Mesothelial cell of epicardium (in vitro differentiated cells): ENCODE data around the gene KLK3. TPM values are rescaled to one million over a fixed set of nuclear protein-coding genes. Genes with fewer than 3 reads are reported as not detected.

Experiments used
- DNase-seq, 2 experiments: peaks; one replicate each; pipeline ENCODE4 v3.0.0; 2021; ENCODE audit warnings: low spot score in 2 of 2; ENCODE audit not compliant: unreplicated experiment in 2 of 2
- H3K27ac Mint-ChIP-seq: 2 replicates; pipeline ENCODE4 v1.8.0; 2021; ENCODE audit warnings: mixed read lengths
- H3K27me3 Mint-ChIP-seq: 2 replicates; pipeline ENCODE4 v1.8.0; 2021; ENCODE audit warnings: low read depth, mixed read lengths
- H3K36me3 Mint-ChIP-seq: 2 replicates; pipeline ENCODE4 v1.8.0; 2021; ENCODE audit warnings: mixed read lengths
- H3K4me1 Mint-ChIP-seq: 2 replicates; pipeline ENCODE4 v1.8.0; 2021; ENCODE audit warnings: mixed read lengths
- H3K4me3 Mint-ChIP-seq: 2 replicates; pipeline ENCODE4 v1.8.0; 2021; ENCODE audit warnings: mild to moderate bottlenecking, moderate library complexity, mixed read lengths
- H3K9me3 Mint-ChIP-seq: 2 replicates; pipeline ENCODE4 v1.8.0; 2021; ENCODE audit warnings: mixed read lengths
- CTCF ChIP-seq: fragments of 200-600 bp; sonication (generic); IDR thresholded peaks from one replicate; pipeline ENCODE4 v1.5.0; 2021; ENCODE audit warnings: antibody characterized with exemption; ENCODE audit not compliant: unreplicated experiment
- total RNA-seq: library from RNA; stranded (reverse); gene quantifications from 3 replicates; pipeline ENCODE4 v1.2.1, GENCODE V29; 2021

The KLK3 gene
- total RNA-seq, 1 donor from 2014 or later, result not detected

GRCh38 chr19:50906217-50906616 is 51.5 kb downstream of the KLK3 start:
- Mint-ChIP-seq H3K4me3 (no peak overlapping the region), H3K27me3 (peaks cover 26% of the 10 kb centered on the region)

GRCh38 chr19:50908336-50908735 is 53.6 kb downstream of the KLK3 start:
- no peak for DNase-seq
- peaks cover 15% of the 10 kb centered on the region for H3K27me3 Mint-ChIP-seq
- H3K4me3 Mint-ChIP-seq, result no peak overlapping the region

More at GRCh38 chr19:50906217-50906616, 51.5 kb downstream of the KLK3 start:
- Mint-ChIP-seq H3K9me3 (no peaks in the 10 kb centered on the region), H3K4me1 (peaks cover 5% of the 10 kb centered on the region), H3K36me3 (no peaks in the 10 kb centered on the region), H3K27ac (no peak overlapping the region)
- no peak for DNase-seq
- TF ChIP-seq CTCF, result peak; percentile 14

GRCh38 chr19:50909240-50910070 is 54.7 kb downstream of the KLK3 start:
- H3K27me3 Mint-ChIP-seq, result peaks cover 15% of the 10 kb centered on the region
- H3K27ac Mint-ChIP-seq, result no peak overlapping the region

More at GRCh38 chr19:50908336-50908735, 53.6 kb downstream of the KLK3 start:
- H3K4me1 Mint-ChIP-seq, result peaks cover 5% of the 10 kb centered on the region
- H3K27ac Mint-ChIP-seq, result no peak overlapping the region
- H3K36me3 Mint-ChIP-seq, result no peaks in the 10 kb centered on the region
- H3K9me3 Mint-ChIP-seq, result no peaks in the 10 kb centered on the region
- TF ChIP-seq CTCF, result no peak

More at GRCh38 chr19:50909240-50910070, 54.7 kb downstream of the KLK3 start:
- H3K9me3 Mint-ChIP-seq, result no peaks in the 10 kb centered on the region
- peak overlapping the region; percentile 49 for H3K4me3 Mint-ChIP-seq
- no peak for TF ChIP-seq CTCF
- peak; percentile 44 to 62 for DNase-seq
- H3K4me1 Mint-ChIP-seq, result peaks cover 5% of the 10 kb centered on the region
- H3K36me3 Mint-ChIP-seq, result no peaks in the 10 kb centered on the region

Other genes with a start within 250 kb of the KLK3 start
- 0.31 to 0.77 TPM (median 0.60 TPM) in 3 replicates for gene SYT3, start 215.0 kb upstream of the KLK3 start, total RNA-seq
- gene C19orf81, start 205.5 kb upstream of the KLK3 start, total RNA-seq, result 3.0 to 5.0 TPM (median 3.5 TPM) in 3 replicates
- gene SHANK1, start 135.1 kb upstream of the KLK3 start, total RNA-seq, result 11.9 to 14.0 TPM (median 13.5 TPM) in 3 replicates
- 33.0 to 34.4 TPM (median 33.6 TPM) in 3 replicates for gene CLEC11A, start 131.6 kb upstream of the KLK3 start, total RNA-seq
- gene GPR32, start 84.5 kb upstream of the KLK3 start, total RNA-seq, result not detected in 3 replicates
- not detected in 3 replicates for gene ACP4, start 64.5 kb upstream of the KLK3 start, total RNA-seq
- 0.27 to 0.40 TPM in 2 of 3 replicates, not detected in the other for gene KLK1, start 31.1 kb upstream of the KLK3 start, total RNA-seq
- gene KLK15, start 21.3 kb upstream of the KLK3 start, total RNA-seq, result not detected in 3 replicates
- gene KLK2, start 18.5 kb downstream of the KLK3 start, total RNA-seq, result not detected in 3 replicates
- not detected in 3 replicates for gene KLK4, start 56.5 kb downstream of the KLK3 start, total RNA-seq
- gene KLK5, start 98.1 kb downstream of the KLK3 start, total RNA-seq, result 8.9 to 11.5 TPM (median 9.5 TPM) in 3 replicates
- gene KLK6, start 114.7 kb downstream of the KLK3 start, total RNA-seq, result 14.6 to 15.4 TPM (median 15.4 TPM) in 3 replicates
- 0.52 to 1.3 TPM (median 0.97 TPM) in 3 replicates for gene KLK7, start 129.0 kb downstream of the KLK3 start, total RNA-seq
- gene KLK8, start 146.7 kb downstream of the KLK3 start, total RNA-seq, result 5.4 to 8.6 TPM (median 6.9 TPM) in 3 replicates
- 1.4 to 2.2 TPM (median 2.1 TPM) in 3 replicates for gene KLK10, start 164.8 kb downstream of the KLK3 start, total RNA-seq
- gene KLK11, start 171.7 kb downstream of the KLK3 start, total RNA-seq, result not detected in 3 replicates
- gene KLK12, start 180.1 kb downstream of the KLK3 start, total RNA-seq, result not detected in 3 replicates
- 0.27 to 0.54 TPM (median 0.43 TPM) in 3 replicates for gene KLK13, start 210.2 kb downstream of the KLK3 start, total RNA-seq
- 0.45 to 0.99 TPM (median 0.47 TPM) in 3 replicates for gene KLK14, start 228.0 kb downstream of the KLK3 start, total RNA-seq